A673 (cell line): ENCODE results near the gene TBCA.

ENCODE experiments used
- CTCF ChIP-seq: fragments of 300-800, 200-600 bp; sonication (generic); conservative IDR thresholded peaks from 2 replicates; pipeline ENCODE4 v1.5.1; 2017; ENCODE audit warnings: low read depth, mild to moderate bottlenecking, antibody characterized with exemption, low read length, moderate library complexity, mixed read lengths
- EZH2 ChIP-seq: fragments of 200-600 bp; sonication (generic); IDR thresholded peaks from 2 replicates; pipeline ENCODE4 v1.6.1; 2017; ENCODE audit warnings: borderline replicate concordance, low read depth, mild to moderate bottlenecking, mixed read lengths, antibody characterized with exemption, low read length; ENCODE audit not compliant: poor library complexity, severe bottlenecking

GRCh38 chr5:77642738-77643653 lies 133.1 kb downstream of the TBCA start:
- TF ChIP-seq CTCF, result no peak
- TF ChIP-seq EZH2, result no peak
